Heart left ventricle (tissue), 16 donors: Measurements from ENCODE around the gene RNF225. TPM values are rescaled to one million over a fixed set of nuclear protein-coding genes. Genes with fewer than 3 reads are reported as not detected.
A peak's percentile ranks its signal among the peaks of the same experiment; 100 is the strongest.
"Not testable (repeated sequence)": the region's sequence is repeated elsewhere in the genome, so short reads cannot be mapped to it uniquely, and the experiment has no call there.

Source experiments
- ATAC-seq, 4 donors: fragments of 200-7000 bp; cut with Tn5 transposase; one replicate each; pipeline ENCODE4 v1.9.1; 2020 to 2022; ENCODE audit warnings: moderate library complexity in 4 of 4, mild to moderate bottlenecking in 3 of 4, moderate number of reproducible peaks in 1 of 4
- DNase-seq, 5 donors: peaks; one replicate each; pipeline ENCODE4 v3.0.0-alpha.2; 2020
- H3K27ac ChIP-seq, 12 donors: fragments of 200-600 bp; sonication (generic) in 4 of 12; one replicate each; pipeline versions ENCODE4 v1.5.0 to v1.8.0; 2016 to 2022; ENCODE audit warnings: mild to moderate bottlenecking in 2 of 12
- H3K27me3 ChIP-seq, 9 donors: fragments of 200-600 bp; sonication (generic) in 2 of 9; one replicate each; pipeline versions ENCODE4 v1.5.1 to v1.8.0; 2016 to 2022; ENCODE audit warnings: mild to moderate bottlenecking in 3 of 9
- H3K36me3 ChIP-seq, 9 donors: fragments of 200-600 bp; sonication (generic) in 2 of 9; one replicate each; pipeline versions ENCODE4 v1.5.0 to v1.8.0; 2018 to 2022; ENCODE audit warnings: mild to moderate bottlenecking in 2 of 9
- H3K4me1 ChIP-seq, 12 donors: fragments of 200-600 bp; sonication (generic) in 4 of 12; one replicate each; pipeline versions ENCODE4 v1.5.0 to v1.8.0; 2016 to 2022; ENCODE audit warnings: mild to moderate bottlenecking in 3 of 12
- H3K4me3 ChIP-seq, 12 donors: fragments of 200-600 bp; sonication (generic) in 4 of 12; one replicate each; pipeline versions ENCODE4 v1.5.0 to v1.8.0; 2017 to 2022; ENCODE audit warnings: mild to moderate bottlenecking in 9 of 12, moderate library complexity in 4 of 12
- H3K9me3 ChIP-seq, 12 donors: fragments of 200-600 bp; sonication (generic) in 4 of 12; one replicate each; pipeline versions ENCODE4 v1.5.0 to v1.8.0; 2016 to 2022; ENCODE audit warnings: mild to moderate bottlenecking in 1 of 12
- CTCF ChIP-seq, 12 donors: fragments of 200-600 bp; sonication (generic) in 4 of 12; IDR thresholded peaks; one replicate each; pipeline versions ENCODE4 v1.5.0 to v1.8.0; 2018 to 2022; ENCODE audit warnings: antibody characterized with exemption in 12 of 12, mild to moderate bottlenecking in 5 of 12
- POLR2A ChIP-seq, 2 donors: fragments of 450-650 bp; IDR thresholded peaks; one replicate each; pipeline ENCODE4 v1.6.1; 2017; ENCODE audit warnings: antibody characterized with exemption in 2 of 2, mild to moderate bottlenecking in 2 of 2, moderate library complexity in 2 of 2
- WGBS, 4 donors: extraction: QIAGEN DNeasy Blood & Tissue Kit in 2 of 4; methylation state at CpG; one replicate each; pipeline versions ENCODE4 v1.1.5 to v1.1.7; 2013 to 2018; 5-methylcytosine and 5-hydroxymethylcytosine counted together
- intact Hi-C, 10 donors: fragments of 100-400 bp; cut with DNase I; formaldehyde crosslinking; loops; one replicate each; pipeline versions ENCODE4 v1.11.1 to v1.14.2; 2022
- long read RNA-seq, 3 donors: library from polyadenylated mRNA; unstranded; transcript quantifications; one replicate each; pipeline ENCODE4 v2.0.0, GENCODE V29; 2020 to 2021
- polyA plus RNA-seq, 2 donors: library from polyadenylated mRNA; stranded (reverse); fragments of 200-250 nt; gene quantifications; one replicate each; pipeline ENCODE4 v1.2.3, GENCODE V29; 2013
- total RNA-seq, 9 donors: library from RNA; depleted of rRNA in 2 of 9; stranded (reverse); fragments of >200 nt in 2 of 9; fragmentation: NEBNext Ultra II Directional in 3 of 9; extraction: Animal tissue kit (Norgen Biotek cat#: 25700) in 3 of 9; gene quantifications; one replicate each; pipeline versions ENCODE4 v1.1.0 to v1.2.4, GENCODE V29; 2016 to 2023
- donor health status: ischemic (EF 13 %, LVEDD 7.1; RV severe dilation, severe dysfunction).
- donor health status: healthy with polysubstance abuse.
- donor health status: DM: no; HTN: yes; CAD: no.
- donor health status: DM: no; HTN: no; CAD: no.
- donor health status: ischemic (EF 25% LVEDD 6.9; RV normal size, moderate dysfunction).
- donor health status: ischemic (EF 25% LVEDD 5.7; RV mildly dilated, moderate dysfunction).
- donor health status: healthy.
- donor health status: DM: yes; HTN: yes; CAD: no.
- donor health status: ischemic (EF 35%, LVEDD 5.7; RV mildly dilated, moderate dysfunction).
- donor health status: nonischemic (EF 11% LVEDD 7.7; RV severe dilation, severe dysfunction).
- donor health status: DM: yes; HTN: yes; CAD: no.
- donor health status: PGD.
- donor health status: ischemic (EF 29% LVEDD 5.4; RV normal size, mild dysfunction).
- donor health status: nonischemic (EF 23%, LVEDD 6.1; RV moderate dilation, normal function).

RNF225 gene
- not detected for total RNA-seq
- not detected for polyA plus RNA-seq
- long read RNA-seq, donor 1 = 0 reads
- long read RNA-seq, donor 2 = 0 reads
- long read RNA-seq, donor 3 = 0 reads

GRCh38 chr19:58395220-58395978 is at the start of gene RNF225:
Gene RNF225, plus strand, starts transcription at chr19:58395656. Its CDS starts 434 bp downstream, at chr19:58396090.
- WGBS, 4 donors = 39 to 48% (median 42%) methylated on average over 16 to 21 of the region's 21 CpGs
- no peak for DNase-seq

GRCh38 chr19:58346961-58347929 is 48.2 kb upstream of the RNF225 start:
- peaks cover 0 to 21% (median 11%) of the 10 kb centered on the region in 12 donors for H3K4me1 ChIP-seq
- no peaks in the 10 kb centered on the region for H3K9me3 ChIP-seq
- intact Hi-C loops = no loop called here
- peak; percentile 44 to 90 (median 60) for DNase-seq
- WGBS, 4 donors = 1 to 12% (median 3%) methylated on average over 24 to 82 of the region's 82 CpGs
- peak in 1 of 2 donors; percentile 36 for TF ChIP-seq POLR2A (IDR thresholded peaks at IDR 0.05)
- TF ChIP-seq CTCF (IDR thresholded peaks at IDR 0.05) = no peak
- H3K36me3 ChIP-seq = no peaks in the 10 kb centered on the region
- H3K4me3 ChIP-seq = peak overlapping the region; percentile 36 to 81 (median 54)
- H3K27ac ChIP-seq = peak overlapping the region; percentile 7 to 79 (median 58)
- peak; percentile 52 to 92 (median 92) for ATAC-seq
- peaks cover 14 to 64% (median 40%) of the 10 kb centered on the region in 9 donors for H3K27me3 ChIP-seq

More at GRCh38 chr19:58395220-58395978, at the start of gene RNF225:
- Histone ChIP-seq H3K27me3 (peaks cover 5 to 25% (median 16%) of the 10 kb centered on the region in 9 donors), H3K27ac (no peak within 1 kb of the TSS), H3K9me3 (no peaks in the 10 kb centered on the region), H3K36me3 (peaks cover 0 to 50% (median 41%) of the 10 kb centered on the region in 9 donors), H3K4me3 (peak within 1 kb of the TSS in 5 of 12 donors; percentile 12 to 40 (median 25)), H3K4me1 (peaks cover under 1 to 21% (median 3%) of the 10 kb centered on the region in 12 donors)
- TF ChIP-seq CTCF (IDR thresholded peaks at IDR 0.05) = no peak
- no peak for TF ChIP-seq POLR2A (IDR thresholded peaks at IDR 0.05)
- intact Hi-C loops = no loop called here
- ATAC-seq = peak in 3 of 4 donors; percentile 6 to 21 (median 15)

- DNase-seq, intact Hi-C loops, H3K36me3 ChIP-seq, ATAC-seq, H3K9me3 ChIP-seq: not testable (repeated sequence)
- Histone ChIP-seq H3K4me1 (peaks cover 0 to 21% (median 11%) of the 10 kb centered on the region in 12 donors), H3K4me3 (peak overlapping the region; percentile 24 to 81 (median 54)), H3K27ac (peak overlapping the region in 3 of 12 donors; percentile 65 to 76 (median 71)), H3K27me3 (peaks cover 14 to 72% (median 40%) of the 10 kb centered on the region in 9 donors)
- 25 to 35% (median 31%) methylated on average over 12 of the region's 12 CpGs for WGBS, 4 donors
Measured at GRCh38 chr19:58348080-58348479, 47.4 kb upstream of the RNF225 start.

- H3K4me1 ChIP-seq = peaks cover 0 to 21% (median 11%) of the 10 kb centered on the region in 12 donors
Measured at GRCh38 chr19:58349590-58349989, 45.9 kb upstream of the RNF225 start.

More at GRCh38 chr19:58349590-58349989, 45.9 kb upstream of the RNF225 start:
- ATAC-seq (no peak), DNase-seq (no peak)
- Histone ChIP-seq H3K27ac (no peak overlapping the region), H3K4me3 (peak overlapping the region in 2 of 12 donors; percentile 35 to 37), H3K27me3 (peaks cover 14 to 82% (median 42%) of the 10 kb centered on the region in 9 donors), H3K36me3 (no peaks in the 10 kb centered on the region), H3K9me3 (no peaks in the 10 kb centered on the region)
- 35 to 54% (median 45%) methylated on average over 8 of the region's 8 CpGs for WGBS, 4 donors
- TF ChIP-seq POLR2A (IDR thresholded peaks at IDR 0.05) = no peak
- no peak for TF ChIP-seq CTCF (IDR thresholded peaks at IDR 0.05)
- intact Hi-C loops = no loop called here
